ENCODE results near the gene CDC6. TPM values are rescaled to one million over a fixed set of nuclear protein-coding genes. Genes with fewer than 3 reads are reported as not detected.

CDC6 gene
- total and polyA plus RNA-seq, 2 of the 8 experiments (the other 6 are each of a cell fraction or from before 2014, with no cell fraction given), result 50.5 to 140 TPM

DNA sequence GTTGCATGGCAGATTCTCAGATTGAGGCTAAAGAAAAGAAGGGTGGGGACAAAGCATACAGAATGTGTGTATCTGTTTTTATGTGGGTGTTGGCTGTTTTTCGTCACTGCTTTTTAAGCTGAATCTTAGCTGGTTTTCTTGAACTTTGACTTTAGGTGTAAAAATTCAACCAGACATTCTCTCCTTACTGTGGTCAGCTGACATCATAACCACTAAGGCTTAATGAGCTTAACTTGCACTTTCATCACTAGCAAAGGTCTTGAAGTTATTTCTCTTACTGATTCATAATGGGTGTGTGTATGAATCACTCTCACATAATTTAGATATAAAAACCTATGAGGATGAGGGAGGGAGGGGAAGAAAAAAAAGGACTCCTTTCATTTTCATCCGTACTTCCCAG, 4.0 kb upstream of the CDC6 start:
- Histone ChIP-seq H3K36me3 (ENCODE audit: control insufficient read depth in 2 of 4, insufficient read depth in 4 of 4, low read length in 3 of 4) (peaks cover 0 to 17% (median 8%) of the 10 kb centered on the region in 4 experiments; a peak in 5 of 8 replicates), H2AK5ac (ENCODE audit: low read depth, low read length) (no peak overlapping the region), H3K23ac (ENCODE audit: insufficient read length) (no peak overlapping the region), H2BK20ac (ENCODE audit: low read length) (no peak overlapping the region), H3K4ac (replicated peaks; ENCODE audit: insufficient read length, low read depth, low read length) (no peak overlapping the region), H3K4me2 (ENCODE audit: insufficient read depth in 1 of 2, low read depth in 2 of 2, low read length in 2 of 2) (no peak overlapping the region), H3K14ac (ENCODE audit: insufficient read length) (no peak overlapping the region), H2AFZ (ENCODE audit: low read length) (no peak overlapping the region), H4K91ac (replicated peaks; ENCODE audit: insufficient read length, low read length) (no peak overlapping the region), H3K79me1 (ENCODE audit: low read depth, low read length) (no peaks in the 10 kb centered on the region), H2BK120ac (replicated peaks; ENCODE audit: low read depth, low read length) (no peak overlapping the region), H4K8ac (ENCODE audit: extremely low read depth, insufficient read depth, low read length) (no peak overlapping the region), H2BK12ac (ENCODE audit: low read depth, low read length) (no peak overlapping the region), H2BK15ac (ENCODE audit: low read length) (no peak overlapping the region), H3K56ac (replicated peaks; ENCODE audit: insufficient read length, low read depth, low read length) (no peak overlapping the region), H3K4me1 (replicated peaks in 1 of 4; ENCODE audit: control insufficient read depth in 3 of 4, insufficient read depth in 4 of 4, low read length in 3 of 4) (peaks cover 2 to 5% (median 5%) of the 10 kb centered on the region in 4 experiments; a peak in 5 of 7 replicates), H4K20me1 (replicated peaks in 1 of 2; ENCODE audit: control insufficient read depth in 1 of 2, insufficient read depth in 2 of 2, low read length in 2 of 2) (no peaks in the 10 kb centered on the region), H3K27me3 (replicated peaks in 1 of 4; ENCODE audit: control insufficient read depth in 3 of 4, extremely low read depth in 1 of 4, insufficient read depth in 3 of 4, low read length in 3 of 4) (no peaks in the 10 kb centered on the region), H4K5ac (ENCODE audit: insufficient read length, low read depth, low read length) (no peak overlapping the region), H3K4me3 (ENCODE audit: extremely low read depth in 1 of 4, insufficient read depth in 2 of 4, low read depth in 3 of 4, low read length in 4 of 4) (no peak overlapping the region), H3K9ac (replicated peaks in 1 of 4; ENCODE audit: extremely low read depth in 1 of 4, low read depth in 3 of 4, low read length in 3 of 4) (no peak overlapping the region), H3K9me3 (ENCODE audit: insufficient read depth in 2 of 2, low read depth in 1 of 2, low read length in 1 of 2) (no peaks in the 10 kb centered on the region), H2BK5ac (ENCODE audit: low read depth, low read length) (no peak overlapping the region), H3K18ac (ENCODE audit: extremely low read depth, low read length) (no peak overlapping the region), H3K27ac (ENCODE audit: low read depth, low read length) (no peak overlapping the region), H3K23me2 (ENCODE audit: low read depth, low read length) (no peaks in the 10 kb centered on the region), H3K79me2 (ENCODE audit: control insufficient read depth in 1 of 2, insufficient read depth in 2 of 2, low read length in 2 of 2) (peaks cover 0 to 9% of the 10 kb centered on the region in 2 experiments; a peak in 2 of 4 replicates)
- FAIRE-seq (no peak), DNase-seq (ENCODE audit: low read depth in 1 of 2, low spot score in 2 of 2) (no peak)
- CTCF ChIA-PET (ENCODE audit: partially characterized antibody), result interaction anchor here (0.6 to 2.8 kb wide), 7 partner anchors 12 to 261 kb away, joined by 3 to 10 read pairs (median 3); no protein-coding TSS in a partner anchor
- POLR2A ChIA-PET (ENCODE audit: partially characterized antibody), result interaction anchor here (1.7 to 31.2 kb wide), 2 partner anchors 17 to 24 kb away, joined by 5 to 540 read pairs; partner anchors contain the start of gene RARA
- WGBS, 2 experiments (ENCODE audit: extremely low coverage in 1 of 2, insufficient coverage in 1 of 2, insufficient read length in 1 of 2, insufficient replicate concordance in 2 of 2, low coverage in 1 of 2, low lambda C conversion rate in 2 of 2, missing lambda C conversion rate in 1 of 2), result 97% methylated on average over 2 of the region's 2 CpGs; no CpG with 5 or more reads in 1 of the 2 experiments
- TF ChIP-seq MAX (IDR thresholded peaks at IDR 0.05) (no peak), SP2 (IDR thresholded peaks at IDR 0.05; ENCODE audit: low read length) (no peak), BACH1 (IDR thresholded peaks at IDR 0.05; ENCODE audit: low read length) (no peak), POU5F1 (IDR thresholded peaks at IDR 0.05; ENCODE audit: low read depth, low read length) (no peak), SIX5 (IDR thresholded peaks at IDR 0.05; ENCODE audit: low read depth, low read length) (no peak), JUND (IDR thresholded peaks at IDR 0.05; ENCODE audit: low read length) (no peak), RNF2 (IDR thresholded peaks at IDR 0.05; ENCODE audit: borderline replicate concordance, low read depth, low read length, missing control alignments, poor library complexity, severe bottlenecking) (no peak), NANOG (IDR thresholded peaks at IDR 0.05; ENCODE audit: insufficient read depth, low read depth, low read length, poor library complexity, severe bottlenecking) (no peak), CEBPB (IDR thresholded peaks at IDR 0.05; ENCODE audit: low read depth, low read length) (no peak), TEAD4 (IDR thresholded peaks at IDR 0.05; ENCODE audit: low read depth, low read length) (no peak), HDAC6 (IDR thresholded peaks at IDR 0.05; ENCODE audit: low read depth, low read length) (no peak), SIRT6 (IDR thresholded peaks at IDR 0.05; ENCODE audit: low read length) (no peak), BRCA1 (IDR thresholded peaks at IDR 0.05; ENCODE audit: low read depth, low read length) (no peak), EZH2 (IDR thresholded peaks at IDR 0.05; ENCODE audit: low read depth, low read length, severe bottlenecking) (no peak), KDM4A (IDR thresholded peaks at IDR 0.05; ENCODE audit: low read depth, low read length, severe bottlenecking) (no peak)
